SK-N-MC (cell line): ENCODE measurements around the gene MAPKAPK2.

Experiments
- DNase-seq: peaks from one replicate; pipeline ENCODE4 v3.0.0-alpha.2; 2011; ENCODE audit warnings: low read depth, low spot score
- H3K27ac ChIP-seq: fragments of 200-600 bp; sonication (generic); 2 replicates; pipeline ENCODE4 v1.5.1; 2016; ENCODE audit warnings: mixed run types
- H3K36me3 ChIP-seq: fragments of 200-600 bp; sonication (generic); 2 replicates; pipeline ENCODE4 v1.6.1; 2017; ENCODE audit warnings: antibody characterized with exemption, low read length, mixed read lengths; ENCODE audit not compliant: insufficient read depth
- H3K4me3 ChIP-seq: fragments of 200-600 bp; sonication (generic); 2 replicates; pipeline ENCODE4 v1.5.1; 2016
- H3K9ac ChIP-seq: fragments of 200-600 bp; sonication (generic); 2 replicates; pipeline ENCODE4 v1.8.0; 2017; ENCODE audit warnings: mixed run types, mixed read lengths; ENCODE audit not compliant: insufficient read length
- H3K9me3 ChIP-seq: fragments of 200-600 bp; sonication (generic); 2 replicates; pipeline ENCODE4 v1.6.1; 2017; ENCODE audit warnings: low read depth, mild to moderate bottlenecking, antibody characterized with exemption, low read length, moderate library complexity, mixed read lengths
- EZH2 ChIP-seq: fragments of 200-600 bp; sonication (generic); IDR thresholded peaks from one replicate; pipeline ENCODE4 v1.6.1; 2017; ENCODE audit warnings: antibody characterized with exemption
- FOXP2 ChIP-seq: optimal IDR thresholded peaks from 2 replicates; pipeline ENCODE3; 2011; ENCODE audit warnings: mild to moderate bottlenecking, moderate library complexity; ENCODE audit not compliant: insufficient read depth; ENCODE audit errors: extremely low read length, control extremely low read depth
- POLR2AphosphoS5 ChIP-seq: IDR thresholded peaks from 2 replicates; pipeline ENCODE4 v1.6.1; 2012; ENCODE audit warnings: mild to moderate bottlenecking, low read depth, low read length, borderline replicate concordance

MAPKAPK2 gene

DNA sequence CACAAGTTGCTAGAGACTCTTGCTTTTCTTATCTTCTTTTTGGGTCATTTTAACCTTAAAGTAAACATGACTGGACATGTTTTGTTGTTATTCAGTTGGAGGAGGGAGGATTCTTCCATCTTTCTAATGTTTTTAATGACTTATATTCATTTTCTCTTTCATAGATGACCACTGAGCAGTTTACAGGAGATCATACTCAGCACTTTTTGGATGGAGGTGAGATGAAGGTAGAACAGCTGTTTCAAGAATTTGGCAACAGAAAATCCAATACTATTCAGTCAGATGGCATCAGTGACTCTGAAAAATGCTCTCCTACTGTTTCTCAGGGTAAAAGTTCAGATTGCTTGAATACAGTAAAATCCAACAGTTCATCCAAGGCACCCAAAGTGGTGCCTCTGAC lies 37.5 kb upstream of the MAPKAPK2 start:
- Histone ChIP-seq H3K9ac (no peak overlapping the region), H3K36me3 (peaks cover 41% of the 10 kb centered on the region), H3K27ac (no peak overlapping the region), H3K4me3 (no peak overlapping the region), H3K9me3 (no peaks in the 10 kb centered on the region)
- DNase-seq: no peak
- no peak for TF ChIP-seq POLR2AphosphoS5
- no peak for TF ChIP-seq FOXP2
- no peak for TF ChIP-seq EZH2

DNA sequence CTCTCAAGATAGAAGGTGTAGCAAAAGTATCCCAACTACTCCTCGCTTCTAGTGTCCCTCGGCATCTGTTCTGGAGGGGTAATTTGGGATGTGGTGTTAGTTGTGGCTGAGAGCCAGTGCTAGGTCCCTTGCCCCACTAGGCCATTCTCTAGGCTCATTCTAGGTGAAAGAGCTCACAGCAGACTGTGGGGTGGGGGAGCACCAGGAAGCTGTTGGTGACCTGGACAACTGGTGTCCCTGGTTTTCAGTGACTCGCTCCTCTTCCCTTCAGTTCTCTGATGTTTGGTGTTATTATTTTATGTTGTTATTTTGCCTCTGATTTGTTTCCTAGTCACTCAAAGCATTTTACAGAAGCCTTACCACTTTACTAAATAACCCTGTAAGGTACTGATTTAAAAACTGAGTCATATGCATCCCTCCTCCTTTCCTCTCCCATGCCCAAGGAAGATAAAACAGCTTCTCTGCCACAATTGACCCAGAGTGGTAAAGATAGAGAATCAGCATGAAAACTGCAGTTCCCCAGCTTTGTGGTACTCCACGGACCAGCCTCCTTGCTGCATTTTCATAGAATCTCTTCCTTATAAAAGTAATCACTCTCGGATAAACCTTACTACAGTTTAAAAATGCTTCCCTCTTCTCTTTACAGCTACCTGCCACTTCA lies 35.3 kb upstream of the MAPKAPK2 start:
- Histone ChIP-seq H3K27ac (no peak overlapping the region), H3K4me3 (no peak overlapping the region), H3K9ac (no peak overlapping the region), H3K36me3 (peaks cover 38% of the 10 kb centered on the region), H3K9me3 (no peaks in the 10 kb centered on the region)
- TF ChIP-seq EZH2 (no peak), POLR2AphosphoS5 (no peak), FOXP2 (no peak)
- DNase-seq: no peak

DNA sequence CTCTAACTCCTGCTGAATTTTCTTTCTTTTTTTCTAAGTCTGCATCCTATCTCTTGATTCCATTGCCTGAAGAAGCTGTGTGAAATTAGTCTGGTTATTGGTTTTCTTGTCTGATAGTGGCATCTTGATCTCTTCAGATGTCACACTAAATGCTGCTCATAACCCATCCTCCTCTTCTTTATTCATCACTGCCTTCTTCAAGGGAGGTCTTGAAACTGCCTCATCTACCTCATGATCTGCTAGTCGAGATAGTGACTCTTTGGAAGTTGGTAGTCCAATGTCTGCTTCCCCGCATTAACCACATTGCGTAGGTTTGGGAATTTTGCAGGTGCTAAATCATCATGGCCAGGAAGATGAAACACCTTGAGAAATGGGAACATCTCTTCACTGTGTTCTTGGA lies 33.7 kb upstream of the MAPKAPK2 start:
- no peak for DNase-seq
- H3K9me3 ChIP-seq: no peaks in the 10 kb centered on the region
- no peak overlapping the region for H3K9ac ChIP-seq
- TF ChIP-seq EZH2 (no peak), FOXP2 (no peak), POLR2AphosphoS5 (no peak)
- no peak overlapping the region for H3K4me3 ChIP-seq
- H3K36me3 ChIP-seq: peaks cover 38% of the 10 kb centered on the region
- no peak overlapping the region for H3K27ac ChIP-seq

DNA sequence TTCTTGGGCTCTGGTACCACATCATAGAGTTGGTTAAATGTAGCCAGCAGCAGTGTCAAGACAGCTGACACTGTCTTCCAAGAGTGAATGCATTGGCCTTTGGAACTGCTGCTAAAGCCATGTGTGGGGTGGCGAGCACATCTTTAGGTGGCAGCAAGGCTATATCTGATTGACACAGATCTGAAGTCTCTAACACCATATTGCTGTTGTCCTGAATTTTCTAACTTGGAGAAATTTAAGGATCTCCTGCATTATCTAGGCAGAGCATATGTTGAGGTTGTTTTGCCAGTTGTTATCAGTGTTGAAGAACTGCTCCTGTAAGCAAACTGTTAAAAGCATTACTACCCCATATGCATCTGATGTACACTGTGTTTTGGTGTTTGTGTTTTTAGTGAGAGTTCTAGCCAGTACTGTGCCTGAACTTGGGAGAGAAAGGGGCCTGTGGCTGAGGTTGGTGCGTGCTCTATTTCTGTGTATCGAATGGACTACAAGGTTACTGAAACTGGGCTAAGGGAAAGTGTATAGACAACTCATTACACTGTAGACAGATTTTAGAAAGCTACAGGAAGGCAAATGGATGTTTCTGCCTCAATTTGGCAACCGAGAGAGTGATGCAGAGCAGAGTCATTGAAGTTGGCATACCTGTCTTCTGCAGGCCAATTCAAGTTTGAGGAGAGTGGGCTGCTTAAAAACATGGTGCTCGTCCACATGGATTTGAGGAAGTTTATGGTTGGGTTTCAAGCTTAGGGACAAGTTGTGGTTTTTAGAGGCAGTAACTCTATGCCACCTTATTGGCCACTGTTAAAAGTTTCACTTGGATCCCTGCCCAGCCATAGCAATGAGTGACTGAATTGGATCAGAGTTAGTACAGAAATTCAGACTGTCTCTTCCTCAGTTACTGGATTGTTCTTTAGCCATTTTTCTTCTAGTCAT lies 32.5 kb upstream of the MAPKAPK2 start:
- H3K9ac ChIP-seq: no peak overlapping the region
- H3K27ac ChIP-seq: no peak overlapping the region
- no peaks in the 10 kb centered on the region for H3K9me3 ChIP-seq
- no peak overlapping the region for H3K4me3 ChIP-seq
- no peak for TF ChIP-seq FOXP2
- TF ChIP-seq POLR2AphosphoS5: no peak
- no peak for TF ChIP-seq EZH2
- no peak for DNase-seq
- H3K36me3 ChIP-seq: peaks cover 30% of the 10 kb centered on the region

- Histone ChIP-seq H3K4me3 (no peak overlapping the region), H3K27ac (no peak overlapping the region), H3K9me3 (no peaks in the 10 kb centered on the region), H3K9ac (no peak overlapping the region), H3K36me3 (peaks cover 14% of the 10 kb centered on the region; the same call in 1 of the 2 replicates)
- no peak for DNase-seq
- no peak for TF ChIP-seq FOXP2
- TF ChIP-seq POLR2AphosphoS5: no peak
- no peak for TF ChIP-seq EZH2
These were observed 30.8 kb upstream of the MAPKAPK2 start for GRCh38 chr1:206653715-206654459.

DNA sequence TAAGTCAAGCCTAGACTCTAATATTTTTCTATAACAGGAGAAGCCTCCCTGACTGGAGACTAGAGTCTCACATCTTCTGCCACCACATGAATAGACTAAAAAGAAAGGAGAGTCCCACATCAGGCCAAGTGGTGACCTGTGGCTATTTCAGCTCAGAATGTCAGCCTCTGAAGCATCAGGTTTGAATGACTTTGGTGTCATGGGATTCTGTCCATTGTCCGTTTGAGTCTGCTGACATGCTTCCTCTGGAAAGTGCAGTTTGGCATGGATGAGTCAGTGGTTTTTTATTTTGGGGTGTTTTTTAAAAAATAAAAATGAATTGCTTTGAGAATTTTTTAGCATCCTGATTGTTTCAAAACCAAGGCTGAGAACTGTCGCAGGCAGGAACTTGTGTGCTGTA lies 29.9 kb upstream of the MAPKAPK2 start:
- Histone ChIP-seq H3K4me3 (no peak overlapping the region), H3K36me3 (peaks cover 10% of the 10 kb centered on the region; the same call in 1 of the 2 replicates), H3K9me3 (no peaks in the 10 kb centered on the region), H3K27ac (no peak overlapping the region), H3K9ac (no peak overlapping the region)
- no peak for TF ChIP-seq EZH2
- TF ChIP-seq POLR2AphosphoS5: no peak
- no peak for TF ChIP-seq FOXP2
- no peak for DNase-seq

DNA sequence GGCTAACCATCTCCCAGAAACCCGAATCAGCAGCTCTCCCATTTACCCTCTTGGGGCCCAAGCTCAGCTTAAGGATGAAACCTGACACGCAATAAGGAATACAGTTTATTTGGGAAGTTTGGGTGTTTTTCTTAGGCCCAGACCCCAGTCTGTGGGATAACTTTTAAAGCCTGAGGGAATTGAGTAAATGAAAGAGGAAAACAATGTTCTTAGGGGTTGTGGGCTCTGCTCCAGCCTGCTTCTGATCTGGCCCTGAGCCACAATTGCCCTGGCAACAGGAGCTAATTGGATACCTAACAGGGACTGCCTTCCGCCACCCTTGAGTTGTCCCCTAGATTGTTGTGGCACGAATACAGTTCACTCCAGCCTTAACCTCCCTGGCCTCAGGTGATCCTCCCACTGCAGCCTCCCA lies 29.2 kb upstream of the MAPKAPK2 start:
- TF ChIP-seq FOXP2: no peak
- TF ChIP-seq POLR2AphosphoS5: no peak
- Histone ChIP-seq H3K27ac (no peak overlapping the region), H3K4me3 (no peak overlapping the region), H3K36me3 (peaks cover 10% of the 10 kb centered on the region; the same call in 1 of the 2 replicates), H3K9ac (no peak overlapping the region), H3K9me3 (no peaks in the 10 kb centered on the region)
- DNase-seq: no peak

DNA sequence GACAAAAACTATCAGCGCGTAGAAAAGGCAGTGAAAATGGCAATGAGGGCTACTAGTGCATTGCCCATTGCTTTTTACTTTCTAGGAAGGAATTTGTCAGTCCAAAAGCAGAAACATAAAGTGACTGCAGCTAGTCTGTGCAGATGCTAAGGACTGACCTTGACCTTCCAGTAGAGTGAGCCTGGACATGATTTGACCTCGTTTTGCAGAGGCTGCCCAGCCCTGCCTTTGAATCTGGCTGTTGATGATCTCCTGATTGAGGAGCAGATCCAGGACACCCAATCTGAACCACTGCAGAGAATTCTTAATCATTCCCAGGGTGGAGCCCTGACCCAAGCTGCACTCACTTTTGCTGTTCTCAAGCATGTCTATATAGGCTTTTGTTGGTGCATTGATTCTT lies 27.8 kb upstream of the MAPKAPK2 start:
- H3K36me3 ChIP-seq: no peaks in the 10 kb centered on the region
- H3K4me3 ChIP-seq: no peak overlapping the region
- H3K9me3 ChIP-seq: no peaks in the 10 kb centered on the region
- no peak for DNase-seq
- TF ChIP-seq EZH2 (no peak), POLR2AphosphoS5 (no peak), FOXP2 (no peak)
- H3K27ac ChIP-seq: no peak overlapping the region
- H3K9ac ChIP-seq: no peak overlapping the region

DNA sequence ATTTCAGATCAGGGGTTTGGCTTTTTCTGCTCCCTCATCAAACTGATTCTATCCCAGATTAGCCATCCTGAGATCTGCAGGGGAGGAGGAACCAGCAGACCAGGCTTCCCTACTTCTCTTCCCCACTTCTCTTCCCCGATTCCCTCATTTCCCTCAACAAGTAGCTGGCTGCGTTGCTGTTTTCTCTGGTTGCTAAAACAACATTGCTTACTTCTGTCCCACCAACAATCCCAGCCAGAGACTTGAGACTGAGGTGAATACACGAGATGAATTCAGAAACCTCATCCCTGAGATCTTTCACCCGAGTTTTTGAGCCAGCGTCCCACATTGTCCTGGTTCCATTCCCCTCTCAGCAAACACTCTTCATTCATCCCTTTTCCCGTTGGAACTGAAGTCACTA lies 27.0 kb upstream of the MAPKAPK2 start:
- no peaks in the 10 kb centered on the region for H3K9me3 ChIP-seq
- H3K4me3 ChIP-seq: no peak overlapping the region
- no peak for DNase-seq
- no peaks in the 10 kb centered on the region for H3K36me3 ChIP-seq
- H3K9ac ChIP-seq: no peak overlapping the region
- H3K27ac ChIP-seq: no peak overlapping the region
- TF ChIP-seq EZH2 (no peak), POLR2AphosphoS5 (no peak), FOXP2 (no peak)
